Spleen (tissue), 7 donors: Measurements from ENCODE around the gene PITPNM1.

ENCODE experiments used
- POLR2A ChIP-seq, 3 donors: fragments of 450-650 bp; IDR thresholded peaks; one replicate each; pipeline ENCODE4 v1.5.1; 2017; ENCODE audit warnings: antibody characterized with exemption in 3 of 3, mild to moderate bottlenecking in 1 of 3
- POLR2AphosphoS5 ChIP-seq, 3 donors: sonication (generic); formaldehyde crosslinking; IDR thresholded peaks; one replicate each; pipeline ENCODE4 v1.5.1; 2017; ENCODE audit warnings: antibody characterized with exemption in 3 of 3
- TF ChIP-seq, protein P1 (sequence below), 11 experiments: fragments of 200-600 bp in 7 of 11; fragments of 450-650 bp in 4 of 11; sonication (generic) in 4 of 11; IDR thresholded peaks in 8 of 11; conservative IDR thresholded peaks in 3 of 11; 1 replicate in 7 of 11; 2 replicates in 4 of 11; pipeline versions ENCODE4 v1.4.0 to v1.8.0; 2016 to 2021; ENCODE audit warnings: antibody characterized with exemption in 11 of 11, inconsistent platforms in 4 of 11, mild to moderate bottlenecking in 1 of 11
- donor health status: DM: no; HTN: no; CAD: no; lungs with moderate emphysema.
- donor health status: DM: no; HTN: no; CAD: no.
- donor health status: DM: no; HTN: no; CAD: no.

GRCh38 chr11:67489203-67489884 lies 15.8 kb downstream of the PITPNM1 start:
- TF ChIP-seq POLR2AphosphoS5 (IDR thresholded peaks at IDR 0.05) (peak in 2 of 3 donors; percentile 33 to 61), POLR2A (IDR thresholded peaks at IDR 0.05) (no peak)
- TF ChIP-seq, protein P1, sequence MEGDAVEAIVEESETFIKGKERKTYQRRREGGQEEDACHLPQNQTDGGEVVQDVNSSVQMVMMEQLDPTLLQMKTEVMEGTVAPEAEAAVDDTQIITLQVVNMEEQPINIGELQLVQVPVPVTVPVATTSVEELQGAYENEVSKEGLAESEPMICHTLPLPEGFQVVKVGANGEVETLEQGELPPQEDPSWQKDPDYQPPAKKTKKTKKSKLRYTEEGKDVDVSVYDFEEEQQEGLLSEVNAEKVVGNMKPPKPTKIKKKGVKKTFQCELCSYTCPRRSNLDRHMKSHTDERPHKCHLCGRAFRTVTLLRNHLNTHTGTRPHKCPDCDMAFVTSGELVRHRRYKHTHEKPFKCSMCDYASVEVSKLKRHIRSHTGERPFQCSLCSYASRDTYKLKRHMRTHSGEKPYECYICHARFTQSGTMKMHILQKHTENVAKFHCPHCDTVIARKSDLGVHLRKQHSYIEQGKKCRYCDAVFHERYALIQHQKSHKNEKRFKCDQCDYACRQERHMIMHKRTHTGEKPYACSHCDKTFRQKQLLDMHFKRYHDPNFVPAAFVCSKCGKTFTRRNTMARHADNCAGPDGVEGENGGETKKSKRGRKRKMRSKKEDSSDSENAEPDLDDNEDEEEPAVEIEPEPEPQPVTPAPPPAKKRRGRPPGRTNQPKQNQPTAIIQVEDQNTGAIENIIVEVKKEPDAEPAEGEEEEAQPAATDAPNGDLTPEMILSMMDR (IDR thresholded peaks at IDR 0.05 in 8 of 11, conservative IDR thresholded peaks at IDR 0.05 in 3 of 11), result no peak
